Caco-2 (cell line): ENCODE data around the gene ZNF799. TPM values are rescaled to one million over a fixed set of nuclear protein-coding genes. Genes with fewer than 3 reads are reported as not detected.
"Not testable (repeated sequence)": the region's sequence is repeated elsewhere in the genome, so short reads cannot be mapped to it uniquely, and the experiment has no call there.

ENCODE experiments used
- BruUV-seq: library from RNA; stranded (reverse); fragments of 400-500 nt; replicated peaks from 2 replicates; lab custom pipeline; 2021; lab: Mats Ljungman, UMichigan
- CTCF ChIA-PET: fragments of 300-600 bp; sonication (Branson Sonifier 250); formaldehyde crosslinking; loops from one replicate; lab custom pipeline; 2022; ENCODE audit warnings: antibody characterized with exemption; lab: Charles Lee
- POLR2A ChIA-PET: fragments of 300-600 bp; sonication (Branson Sonifier 250); formaldehyde crosslinking; loops from one replicate; lab custom pipeline; 2022; ENCODE audit warnings: antibody characterized with exemption; lab: Charles Lee
- DNase-seq, 2 experiments: peaks; one replicate each; pipeline versions ENCODE4 v3.0.0 to v3.0.0-alpha.2; 2020 to 2022
- H3K27me3 ChIP-seq: replicated peaks from 2 replicates; pipeline ENCODE4 v1.6.0; 2011; ENCODE audit warnings: low read length; ENCODE audit not compliant: control insufficient read depth, insufficient read depth
- H3K36me3 ChIP-seq: 2 replicates; pipeline ENCODE4 v1.5.1; 2011; ENCODE audit warnings: low read length; ENCODE audit not compliant: control insufficient read depth, insufficient read depth
- H3K4me1 ChIP-seq: fragments of 250-450 bp; sonication (Bioruptor Pico); 2 replicates; pipeline ENCODE4 v1.5.1; 2020; ENCODE audit warnings: mild to moderate bottlenecking
- H3K4me3 ChIP-seq: 2 replicates; pipeline ENCODE4 v1.5.1; 2011; ENCODE audit warnings: low read depth, mild to moderate bottlenecking, control low read depth, low read length
- H3K9me3 ChIP-seq: fragments of 250-450 bp; sonication (Bioruptor Pico); 2 replicates; pipeline ENCODE4 v1.5.1; 2020; ENCODE audit warnings: mild to moderate bottlenecking, moderate library complexity
- H3K27ac Mint-ChIP-seq: one replicate; pipeline ENCODE4 v1.8.0; 2022; ENCODE audit warnings: mixed read lengths; ENCODE audit not compliant: unreplicated experiment
- H3K27me3 Mint-ChIP-seq: one replicate; pipeline ENCODE4 v1.8.0; 2022; ENCODE audit warnings: mixed read lengths; ENCODE audit not compliant: insufficient read depth, unreplicated experiment
- H3K36me3 Mint-ChIP-seq: one replicate; pipeline ENCODE4 v1.8.0; 2022; ENCODE audit warnings: mild to moderate bottlenecking, mixed read lengths; ENCODE audit not compliant: insufficient read depth, unreplicated experiment
- H3K4me1 Mint-ChIP-seq: one replicate; pipeline ENCODE4 v1.8.0; 2022; ENCODE audit warnings: low read depth, mixed read lengths; ENCODE audit not compliant: unreplicated experiment
- H3K4me3 Mint-ChIP-seq: one replicate; pipeline ENCODE4 v1.8.0; 2022; ENCODE audit warnings: mild to moderate bottlenecking, moderate library complexity, mixed read lengths; ENCODE audit not compliant: unreplicated experiment
- H3K9me3 Mint-ChIP-seq: one replicate; pipeline ENCODE4 v1.8.0; 2022; ENCODE audit warnings: mixed read lengths; ENCODE audit not compliant: unreplicated experiment
- intact Hi-C: fragments of 100-400 bp; cut with micrococcal nuclease; formaldehyde crosslinking; loops from one replicate; pipeline ENCODE4 v1.10.0; 2022; ENCODE audit not compliant: unreplicated experiment
- total RNA-seq: library from RNA; stranded (reverse); gene quantifications from 2 replicates; pipeline ENCODE4 v1.2.3, GENCODE V29; 2022
- TF ChIP-seq, protein P1 (sequence below), 2 experiments: fragments of 200-600 bp in 1 of 2; IDR thresholded peaks; 1 replicate in 1 of 2; 2 replicates in 1 of 2; pipeline versions ENCODE4 v1.5.1 to v1.8.0; 2011 to 2022; ENCODE audit warnings: antibody characterized with exemption in 1 of 2, control low read depth in 1 of 2, inconsistent platforms in 1 of 2, low read depth in 1 of 2, low read length in 1 of 2, mild to moderate bottlenecking in 1 of 2, moderate library complexity in 1 of 2; ENCODE audit not compliant: insufficient read depth in 1 of 2, severe bottlenecking in 1 of 2, unreplicated experiment in 1 of 2

ZNF799 gene
- total RNA-seq, 1 experiment from 2014 or later = 8.0 TPM

DNA sequence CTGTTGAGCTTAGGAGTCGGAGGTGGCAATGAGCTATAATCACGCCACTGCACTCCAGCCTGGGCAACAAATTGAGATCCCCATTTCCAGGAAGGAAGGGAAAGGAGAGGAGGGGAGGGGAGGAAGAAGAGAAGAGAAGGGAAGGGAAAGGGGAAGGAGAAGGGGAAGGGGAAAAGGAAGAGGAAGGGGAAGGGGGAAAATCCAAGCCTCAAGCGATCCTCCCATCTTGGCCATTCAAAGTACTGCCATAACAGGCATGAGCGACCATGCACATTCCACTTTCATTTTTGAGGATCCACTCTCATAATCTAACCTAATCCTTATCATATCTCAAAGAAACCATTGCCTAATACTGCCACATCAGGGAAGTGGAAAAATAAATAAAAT, 24.8 kb upstream of the ZNF799 start:
- no TSS peak for BruUV-seq
- Histone ChIP-seq H3K4me1 (no peaks in the 10 kb centered on the region), H3K4me3 (no peak overlapping the region), H3K27me3 (no peaks in the 10 kb centered on the region), H3K36me3 (no peaks in the 10 kb centered on the region; the same call in 1 of the 2 replicates), H3K9me3 (no peaks in the 10 kb centered on the region; the same call in 1 of the 2 replicates)
- H3K4me1 Mint-ChIP-seq = no peaks in the 10 kb centered on the region
- no peak for DNase-seq
- peaks cover 4% of the 10 kb centered on the region for H3K9me3 Mint-ChIP-seq
- TF ChIP-seq, protein P1, sequence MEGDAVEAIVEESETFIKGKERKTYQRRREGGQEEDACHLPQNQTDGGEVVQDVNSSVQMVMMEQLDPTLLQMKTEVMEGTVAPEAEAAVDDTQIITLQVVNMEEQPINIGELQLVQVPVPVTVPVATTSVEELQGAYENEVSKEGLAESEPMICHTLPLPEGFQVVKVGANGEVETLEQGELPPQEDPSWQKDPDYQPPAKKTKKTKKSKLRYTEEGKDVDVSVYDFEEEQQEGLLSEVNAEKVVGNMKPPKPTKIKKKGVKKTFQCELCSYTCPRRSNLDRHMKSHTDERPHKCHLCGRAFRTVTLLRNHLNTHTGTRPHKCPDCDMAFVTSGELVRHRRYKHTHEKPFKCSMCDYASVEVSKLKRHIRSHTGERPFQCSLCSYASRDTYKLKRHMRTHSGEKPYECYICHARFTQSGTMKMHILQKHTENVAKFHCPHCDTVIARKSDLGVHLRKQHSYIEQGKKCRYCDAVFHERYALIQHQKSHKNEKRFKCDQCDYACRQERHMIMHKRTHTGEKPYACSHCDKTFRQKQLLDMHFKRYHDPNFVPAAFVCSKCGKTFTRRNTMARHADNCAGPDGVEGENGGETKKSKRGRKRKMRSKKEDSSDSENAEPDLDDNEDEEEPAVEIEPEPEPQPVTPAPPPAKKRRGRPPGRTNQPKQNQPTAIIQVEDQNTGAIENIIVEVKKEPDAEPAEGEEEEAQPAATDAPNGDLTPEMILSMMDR (IDR thresholded peaks at IDR 0.05; ENCODE audit: insufficient read depth in 1 of 2, low read depth in 1 of 2, low read length in 1 of 2, severe bottlenecking in 1 of 2, unreplicated experiment in 1 of 2) = no peak
- H3K4me3 Mint-ChIP-seq = no peak overlapping the region
- ChIA-PET POLR2A (no interaction called here), CTCF (interaction anchor here (0.7 kb wide), 1 partner anchor 239 kb away, joined by 3 read pairs; no protein-coding TSS in a partner anchor)
- H3K36me3 Mint-ChIP-seq = peaks cover 28% of the 10 kb centered on the region
- H3K27me3 Mint-ChIP-seq = no peaks in the 10 kb centered on the region
- H3K27ac Mint-ChIP-seq = no peak overlapping the region
- intact Hi-C loops = no loop called here

DNA sequence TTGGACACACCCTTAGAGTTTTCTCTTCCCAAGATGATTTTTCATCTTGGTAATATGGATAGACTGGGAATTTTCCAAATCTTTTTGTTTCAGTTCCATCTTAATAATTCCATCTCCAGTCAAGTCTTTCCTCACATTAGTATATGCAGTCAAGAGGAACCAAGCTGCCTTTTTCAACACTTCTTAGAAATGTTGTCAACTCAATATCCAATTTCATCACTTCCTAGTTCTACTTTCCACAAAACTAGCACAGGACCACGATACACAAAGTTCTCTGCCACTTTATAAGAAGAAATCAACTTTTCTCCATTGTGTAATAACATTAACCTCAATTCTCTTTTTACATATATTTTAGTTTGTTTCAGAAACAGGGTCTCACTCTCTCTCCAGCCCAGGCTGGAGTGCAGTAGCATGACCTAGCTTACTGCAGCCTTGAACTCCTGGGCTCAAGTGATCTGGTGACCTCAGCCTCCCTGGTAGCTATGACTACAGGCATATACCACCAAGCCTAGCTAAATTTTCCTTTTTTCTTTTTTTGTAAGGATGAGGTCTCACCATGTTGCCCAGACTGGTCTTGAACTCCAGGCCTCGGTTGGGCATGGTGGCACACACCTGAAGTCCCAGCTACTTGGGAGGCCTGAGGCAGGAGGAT, 24.3 kb upstream of the ZNF799 start:
- no peaks in the 10 kb centered on the region for H3K36me3 ChIP-seq
- no peak overlapping the region for H3K4me3 Mint-ChIP-seq
- intact Hi-C loops = no loop called here
- peaks cover 2% of the 10 kb centered on the region for H3K9me3 Mint-ChIP-seq
- no TSS peak for BruUV-seq
- H3K36me3 Mint-ChIP-seq = peaks cover 23% of the 10 kb centered on the region
- DNase-seq = no peak
- H3K9me3 ChIP-seq = no peaks in the 10 kb centered on the region; the same call in 1 of the 2 replicates
- TF ChIP-seq, protein P1 (IDR thresholded peaks at IDR 0.05; ENCODE audit: insufficient read depth in 1 of 2, low read depth in 1 of 2, low read length in 1 of 2, severe bottlenecking in 1 of 2, unreplicated experiment in 1 of 2) = no peak
- CTCF ChIA-PET = interaction anchor here (0.7 kb wide), 1 partner anchor 239 kb away, joined by 3 read pairs; no protein-coding TSS in a partner anchor
- no peak overlapping the region for H3K27ac Mint-ChIP-seq
- H3K4me3 ChIP-seq = no peak overlapping the region
- no peaks in the 10 kb centered on the region for H3K27me3 Mint-ChIP-seq
- POLR2A ChIA-PET = no interaction called here
- H3K4me1 ChIP-seq = no peaks in the 10 kb centered on the region
- H3K4me1 Mint-ChIP-seq = no peaks in the 10 kb centered on the region
- H3K27me3 ChIP-seq = no peaks in the 10 kb centered on the region

- BruUV-seq, H3K27me3 Mint-ChIP-seq: not testable (repeated sequence)
These were observed 16.2 kb upstream of the ZNF799 start for GRCh38 chr19:12417273-12417672.

More at GRCh38 chr19:12417273-12417672, 16.2 kb upstream of the ZNF799 start:
- H3K4me3 Mint-ChIP-seq, H3K27ac Mint-ChIP-seq, H3K4me3 ChIP-seq, H3K9me3 ChIP-seq, H3K27me3 ChIP-seq, DNase-seq, H3K36me3 Mint-ChIP-seq, H3K36me3 ChIP-seq, intact Hi-C loops, POLR2A ChIA-PET, H3K4me1 ChIP-seq, CTCF ChIA-PET, H3K4me1 Mint-ChIP-seq: not testable (repeated sequence)
- peaks cover 24% of the 10 kb centered on the region for H3K9me3 Mint-ChIP-seq
